ENCODE data around the gene LMBRD2.
"Not testable (repeated sequence)": the region's sequence is repeated elsewhere in the genome, so short reads cannot be mapped to it uniquely, and the experiment has no call there.

LMBRD2 gene

DNA sequence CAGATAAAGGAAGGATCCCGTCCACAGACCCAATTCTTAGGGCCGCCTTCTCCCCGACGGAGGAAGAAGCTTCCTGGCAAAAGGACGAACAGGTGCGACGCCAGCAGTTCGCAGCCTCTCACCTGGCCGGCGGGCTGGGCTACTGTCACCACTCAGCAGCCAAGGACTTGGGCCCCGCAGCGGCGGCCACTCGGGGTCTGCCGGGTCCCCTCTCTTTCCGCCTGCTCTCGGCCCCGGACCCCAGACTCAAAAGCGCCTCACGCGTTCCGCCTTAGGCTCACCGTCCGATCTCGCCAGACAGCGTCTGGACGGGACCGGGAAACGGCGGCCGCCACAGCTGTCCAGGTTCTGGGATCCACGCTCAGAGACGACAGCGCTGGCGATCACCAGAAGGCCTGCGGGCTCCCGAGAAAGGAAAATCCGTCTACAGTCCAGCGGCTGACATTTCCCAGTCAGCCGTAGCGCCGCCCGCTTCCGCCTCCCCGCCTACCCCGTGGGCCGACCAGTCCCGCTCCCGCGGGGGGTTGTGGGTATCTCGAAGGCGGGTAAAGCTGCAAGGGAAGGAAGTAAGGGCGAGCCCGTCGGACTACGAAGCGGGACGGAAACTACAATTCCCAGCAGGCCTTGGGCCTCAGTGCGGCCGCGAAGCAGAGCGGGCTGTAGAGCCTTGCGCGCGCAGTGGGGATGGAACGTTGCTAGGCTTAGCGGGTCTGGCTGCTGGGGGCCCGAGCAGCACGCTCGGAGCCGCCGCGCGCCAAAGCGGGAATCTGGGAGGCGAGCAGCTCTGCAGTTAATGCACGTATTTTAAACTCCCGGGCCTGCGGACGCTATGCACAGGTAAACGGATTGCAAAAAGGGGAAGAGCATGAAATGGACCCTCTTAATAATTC lies at the start of gene LMBRD2, which contains the start of gene SKP2:
LMBRD2 (minus strand) TSS at position 454 of the 890 bp plus-strand sequence. CDS start 8,538 bp downstream, outside the sequence.
SKP2 (plus strand) TSS at position 678 of the 890 bp plus-strand sequence; CDS start at position 830, 152 bp downstream.
- H3K4me1 ChIP-seq (ENCODE audit: insufficient read depth, poor library complexity, severe bottlenecking): peaks cover 49% of the 10 kb centered on the region
- H3K27ac ChIP-seq (ENCODE audit: poor library complexity, severe bottlenecking): peak within 1 kb of the TSS; percentile 86
- ATAC-seq (ENCODE audit: low read depth): peak; percentile 91

GRCh38 chr5:36200513-36200912 lies 48.8 kb upstream of the LMBRD2 start:
- no peak overlapping the region for H3K4me3 ChIP-seq (ENCODE audit: severe bottlenecking)
- TF ChIP-seq, protein P1, sequence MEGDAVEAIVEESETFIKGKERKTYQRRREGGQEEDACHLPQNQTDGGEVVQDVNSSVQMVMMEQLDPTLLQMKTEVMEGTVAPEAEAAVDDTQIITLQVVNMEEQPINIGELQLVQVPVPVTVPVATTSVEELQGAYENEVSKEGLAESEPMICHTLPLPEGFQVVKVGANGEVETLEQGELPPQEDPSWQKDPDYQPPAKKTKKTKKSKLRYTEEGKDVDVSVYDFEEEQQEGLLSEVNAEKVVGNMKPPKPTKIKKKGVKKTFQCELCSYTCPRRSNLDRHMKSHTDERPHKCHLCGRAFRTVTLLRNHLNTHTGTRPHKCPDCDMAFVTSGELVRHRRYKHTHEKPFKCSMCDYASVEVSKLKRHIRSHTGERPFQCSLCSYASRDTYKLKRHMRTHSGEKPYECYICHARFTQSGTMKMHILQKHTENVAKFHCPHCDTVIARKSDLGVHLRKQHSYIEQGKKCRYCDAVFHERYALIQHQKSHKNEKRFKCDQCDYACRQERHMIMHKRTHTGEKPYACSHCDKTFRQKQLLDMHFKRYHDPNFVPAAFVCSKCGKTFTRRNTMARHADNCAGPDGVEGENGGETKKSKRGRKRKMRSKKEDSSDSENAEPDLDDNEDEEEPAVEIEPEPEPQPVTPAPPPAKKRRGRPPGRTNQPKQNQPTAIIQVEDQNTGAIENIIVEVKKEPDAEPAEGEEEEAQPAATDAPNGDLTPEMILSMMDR (IDR thresholded peaks at IDR 0.05; ENCODE audit: poor library complexity, severe bottlenecking): no peak
- H3K27me3 ChIP-seq (ENCODE audit: insufficient read depth, poor library complexity, severe bottlenecking): no peaks in the 10 kb centered on the region
- no peak overlapping the region for H3K27ac ChIP-seq (ENCODE audit: poor library complexity, severe bottlenecking)
- DNase-seq (ENCODE audit: low spot score) (no peak), ATAC-seq (ENCODE audit: low read depth) (peak; percentile 100)
- H3K4me1 ChIP-seq (ENCODE audit: insufficient read depth, poor library complexity, severe bottlenecking): peaks cover 14% of the 10 kb centered on the region
- peaks cover 66% of the 10 kb centered on the region for H3K36me3 ChIP-seq (ENCODE audit: low read depth)
- H3K9me3 ChIP-seq (ENCODE audit: severe bottlenecking): no peaks in the 10 kb centered on the region

More for the DNA sequence above, at the start of gene LMBRD2, which contains the start of gene SKP2:
- Histone ChIP-seq H3K9me3 (ENCODE audit: severe bottlenecking) (no peaks in the 10 kb centered on the region), H3K27me3 (ENCODE audit: insufficient read depth, poor library complexity, severe bottlenecking) (no peaks in the 10 kb centered on the region), H3K36me3 (ENCODE audit: low read depth) (peaks cover 34% of the 10 kb centered on the region), H3K4me3 (ENCODE audit: severe bottlenecking) (peak within 1 kb of the TSS; percentile 90)
- DNase-seq (ENCODE audit: low spot score): peak; percentile 99
- TF ChIP-seq, protein P1 (IDR thresholded peaks at IDR 0.05; ENCODE audit: poor library complexity, severe bottlenecking): no peak

DNA sequence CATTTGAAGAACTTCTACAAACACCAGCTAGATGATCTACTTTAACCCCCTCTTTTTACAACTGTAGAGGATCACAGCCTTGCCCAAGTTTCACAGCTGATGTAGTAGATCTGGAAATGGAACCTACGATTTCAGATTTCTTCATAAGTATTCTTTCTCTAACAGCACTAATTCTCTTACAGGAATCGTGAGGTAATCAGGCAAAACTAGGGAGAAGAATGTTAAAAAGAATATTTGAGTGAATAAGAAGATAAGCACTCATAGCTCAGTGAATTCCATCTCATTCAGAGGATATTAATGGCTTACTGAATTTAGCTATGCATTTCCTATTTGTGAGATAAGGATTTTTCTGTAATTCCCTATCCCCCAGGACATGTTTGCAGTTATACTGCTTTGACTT lies 47.9 kb upstream of the LMBRD2 start:
- Histone ChIP-seq H3K4me1 (ENCODE audit: insufficient read depth, poor library complexity, severe bottlenecking) (peaks cover 14% of the 10 kb centered on the region), H3K27ac (ENCODE audit: poor library complexity, severe bottlenecking) (no peak overlapping the region)

DNA sequence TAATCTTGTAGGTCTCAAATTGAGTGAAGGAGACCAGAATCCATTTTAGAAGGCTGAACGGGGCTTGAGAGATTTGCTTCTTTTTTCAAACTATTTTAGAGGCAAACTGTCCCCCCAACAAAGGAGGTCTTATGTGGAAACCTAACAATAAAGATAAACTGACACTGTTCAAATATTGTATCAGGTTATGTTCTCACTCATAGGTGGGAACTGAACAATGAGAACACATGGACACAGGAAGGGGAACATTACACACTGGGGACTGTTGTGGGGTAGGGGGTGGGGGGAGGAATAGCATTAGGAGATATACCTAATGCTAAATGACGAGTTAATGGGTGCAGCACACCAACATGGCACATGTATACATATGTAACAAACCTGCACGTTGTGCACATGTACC lies 47.1 kb upstream of the LMBRD2 start:
- not testable (repeated sequence) for H3K27ac ChIP-seq (ENCODE audit: poor library complexity, severe bottlenecking); H3K27me3 ChIP-seq (ENCODE audit: insufficient read depth, poor library complexity, severe bottlenecking); ATAC-seq (ENCODE audit: low read depth); H3K9me3 ChIP-seq (ENCODE audit: severe bottlenecking); H3K4me3 ChIP-seq (ENCODE audit: severe bottlenecking); DNase-seq (ENCODE audit: low spot score)
- peaks cover 14% of the 10 kb centered on the region for H3K4me1 ChIP-seq (ENCODE audit: insufficient read depth, poor library complexity, severe bottlenecking)
- peaks cover 75% of the 10 kb centered on the region for H3K36me3 ChIP-seq (ENCODE audit: low read depth)

More for the DNA sequence above, 47.9 kb upstream of the LMBRD2 start:
- Histone ChIP-seq H3K4me3 (ENCODE audit: severe bottlenecking) (no peak overlapping the region), H3K36me3 (ENCODE audit: low read depth) (peaks cover 70% of the 10 kb centered on the region), H3K9me3 (ENCODE audit: severe bottlenecking) (no peaks in the 10 kb centered on the region), H3K27me3 (ENCODE audit: insufficient read depth, poor library complexity, severe bottlenecking) (no peaks in the 10 kb centered on the region)
- DNase-seq (ENCODE audit: low spot score) (no peak), ATAC-seq (ENCODE audit: low read depth) (no peak)
- TF ChIP-seq, protein P1 (IDR thresholded peaks at IDR 0.05; ENCODE audit: poor library complexity, severe bottlenecking): no peak

- DNase-seq (ENCODE audit: low spot score) (no peak), ATAC-seq (ENCODE audit: low read depth) (no peak)
- Histone ChIP-seq H3K27ac (ENCODE audit: poor library complexity, severe bottlenecking) (no peak overlapping the region), H3K4me3 (ENCODE audit: severe bottlenecking) (no peak overlapping the region), H3K9me3 (ENCODE audit: severe bottlenecking) (no peaks in the 10 kb centered on the region), H3K36me3 (ENCODE audit: low read depth) (peaks cover 77% of the 10 kb centered on the region), H3K4me1 (ENCODE audit: insufficient read depth, poor library complexity, severe bottlenecking) (peaks cover 14% of the 10 kb centered on the region), H3K27me3 (ENCODE audit: insufficient read depth, poor library complexity, severe bottlenecking) (no peaks in the 10 kb centered on the region)
- TF ChIP-seq, protein P1 (IDR thresholded peaks at IDR 0.05; ENCODE audit: poor library complexity, severe bottlenecking): no peak
Measured at GRCh38 chr5:36198281-36198680, 46.6 kb upstream of the LMBRD2 start.
